GM18870 (cell line): ENCODE results near the gene SARM1.
A peak's percentile ranks its signal among the peaks of the same experiment; 100 is the strongest.
"Not testable (repeated sequence)": the region's sequence is repeated elsewhere in the genome, so short reads cannot be mapped to it uniquely, and the experiment has no call there.

Source experiments
- ATAC-seq: cut with Tn5 transposase; IDR thresholded peaks from one replicate; pipeline ENCODE4 v1.9.1; 2021; ENCODE audit warnings: moderate library complexity; ENCODE audit not compliant: unreplicated experiment

The SARM1 gene

GRCh38 chr17:28371245-28372202 lies at the start of gene SARM1:
Gene SARM1, plus strand, starts transcription at chr17:28371694. Its CDS starts 339 bp downstream, at chr17:28372033.
- ATAC-seq: no peak

GRCh38 chr17:28324267-28324745 lies 47.2 kb upstream of the SARM1 start:
- no peak for ATAC-seq

DNA sequence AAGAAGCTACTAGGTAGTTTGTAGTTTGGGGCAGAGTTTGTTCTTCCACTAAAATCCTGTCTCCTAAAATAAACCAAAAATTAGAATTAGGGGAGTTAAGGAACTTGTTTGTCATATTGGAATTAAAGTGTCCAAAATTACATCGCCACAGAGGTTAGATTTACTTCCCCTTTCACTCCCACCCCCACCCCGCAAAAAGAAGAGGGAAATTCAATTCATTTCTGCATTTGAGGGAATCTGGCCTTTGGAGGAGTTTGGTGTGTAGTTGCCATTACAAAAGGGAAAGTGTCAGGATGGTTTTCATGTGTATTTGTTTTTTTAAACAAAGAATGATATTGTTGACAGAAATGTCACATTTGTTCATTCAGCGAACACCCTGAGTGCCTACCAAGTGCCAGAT lies 46.7 kb upstream of the SARM1 start:
- ATAC-seq: no peak

DNA sequence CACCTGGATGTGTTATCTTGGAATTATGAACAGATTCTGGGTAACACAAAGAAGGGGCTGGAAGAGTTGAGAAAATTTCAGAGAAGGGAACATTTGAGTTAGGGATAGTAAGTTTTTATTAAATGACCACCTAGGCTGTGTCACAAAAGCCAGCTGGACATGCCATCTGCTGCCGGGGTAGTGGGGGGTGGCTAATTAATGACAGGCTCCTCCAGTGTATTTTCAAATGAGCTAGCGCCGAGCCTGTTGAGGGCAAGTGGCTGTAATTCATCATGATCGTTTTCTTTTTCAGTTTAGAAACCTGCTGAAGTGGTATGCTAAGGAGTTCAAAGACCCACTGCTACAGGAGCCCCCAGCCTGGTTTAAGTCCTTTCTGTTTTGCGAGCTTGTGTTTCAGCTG lies 46.3 kb upstream of the SARM1 start:
- ATAC-seq: no peak

DNA sequence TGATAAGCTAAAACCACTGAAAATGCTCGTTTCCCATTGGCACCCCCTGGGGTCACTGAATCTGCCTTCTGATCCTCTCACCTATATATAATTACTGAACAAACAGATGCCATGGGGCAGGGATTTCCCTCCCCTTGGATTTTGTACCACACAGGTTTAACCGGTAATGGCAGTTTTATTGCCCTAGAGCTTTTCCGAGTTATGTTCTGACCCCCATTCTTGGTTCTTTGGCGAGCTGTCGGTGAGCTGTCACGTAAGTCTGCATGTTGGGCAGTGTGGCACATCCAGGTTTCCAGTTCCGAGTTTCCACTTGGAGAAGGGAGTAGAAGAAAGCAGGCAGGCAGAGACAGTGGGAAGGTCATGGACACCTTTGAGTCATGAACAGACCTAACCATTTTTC lies 45.4 kb upstream of the SARM1 start:
- ATAC-seq: no peak

GRCh38 chr17:28327031-28327607 lies 44.4 kb upstream of the SARM1 start:
- ATAC-seq: peak; percentile 45

DNA sequence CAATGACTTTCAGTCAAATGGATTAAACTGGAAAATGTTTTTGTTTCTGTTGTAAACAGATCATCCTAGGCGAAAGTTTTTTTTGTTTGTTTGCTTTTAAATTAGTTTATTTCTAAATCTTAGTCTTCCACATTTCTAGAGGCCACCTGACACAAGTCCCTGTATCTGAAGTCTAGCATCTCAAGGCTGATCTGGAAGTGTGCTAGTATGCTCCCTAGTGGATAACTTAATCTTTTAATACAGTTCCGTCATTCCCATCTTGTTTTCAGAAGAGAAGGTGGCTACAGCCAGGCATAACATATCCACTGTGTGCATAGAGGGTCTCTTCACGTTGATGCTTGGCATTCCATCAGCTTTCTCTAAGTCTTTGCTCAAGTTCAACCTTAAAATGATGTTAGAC lies 43.8 kb upstream of the SARM1 start:
- no peak for ATAC-seq

DNA sequence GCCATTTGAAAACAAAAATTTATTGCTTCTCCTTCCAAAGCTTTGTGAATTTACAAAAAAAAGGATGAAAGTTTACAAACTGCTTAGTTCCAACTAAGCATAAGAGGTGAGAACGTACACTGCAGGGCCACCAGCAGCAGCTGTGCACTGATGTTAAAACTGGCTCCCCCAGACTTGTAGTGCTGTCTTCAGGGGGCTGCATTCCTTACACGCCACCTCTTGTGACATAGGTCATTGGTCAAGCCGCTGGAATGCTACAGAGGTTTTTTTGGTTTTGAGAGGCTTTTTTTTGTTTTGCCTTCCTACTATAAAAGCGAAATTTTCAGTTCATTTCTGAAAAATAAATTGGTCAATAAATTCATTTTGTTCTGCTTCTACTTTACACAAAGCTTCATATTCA lies 43.2 kb upstream of the SARM1 start:
- no peak for ATAC-seq

GRCh38 chr17:28330671-28331070 lies 40.8 kb upstream of the SARM1 start:
- ATAC-seq: no peak

GRCh38 chr17:28331891-28332420 lies 39.5 kb upstream of the SARM1 start:
- no peak for ATAC-seq

- ATAC-seq: no peak
Observed at GRCh38 chr17:28333083-28333746, 38.3 kb upstream of the SARM1 start.

DNA sequence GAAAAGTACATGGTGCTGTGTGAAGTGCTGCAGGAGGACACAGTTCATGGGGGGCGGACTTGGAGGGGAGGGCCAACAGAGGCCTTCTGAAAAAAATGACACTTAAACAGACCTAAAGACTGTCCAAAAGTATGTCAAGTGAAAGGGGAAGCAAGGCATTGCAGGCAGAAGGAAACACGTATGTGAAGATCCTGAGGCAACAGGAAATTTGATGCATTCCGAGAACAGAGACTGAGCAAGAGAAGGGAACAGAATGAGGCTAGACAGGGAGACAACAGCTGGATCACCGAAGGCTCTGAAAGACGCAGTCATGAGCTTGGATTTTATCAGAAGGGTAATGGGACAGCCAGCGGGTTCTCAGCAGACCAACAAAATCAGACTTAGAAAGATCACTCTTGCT lies 37.3 kb upstream of the SARM1 start:
- no peak for ATAC-seq

GRCh38 chr17:28334666-28335200 lies 36.8 kb upstream of the SARM1 start:
- ATAC-seq: no peak

- ATAC-seq: peak; percentile 93
Observed at GRCh38 chr17:28335201-28335958, 36.1 kb upstream of the SARM1 start, which contains the start of the genes IFT20 and TNFAIP1. Gene IFT20, minus strand, starts transcription at chr17:28335472. Its CDS starts 3,487 bp downstream, at chr17:28331985. Gene TNFAIP1, plus strand, starts transcription at chr17:28335761. Its CDS starts 3,761 bp downstream, at chr17:28339522.

- ATAC-seq: no peak
Observed at GRCh38 chr17:28335959-28336871, 35.3 kb upstream of the SARM1 start.

- no peak for ATAC-seq
Observed at GRCh38 chr17:28338056-28338768, 33.3 kb upstream of the SARM1 start.

DNA sequence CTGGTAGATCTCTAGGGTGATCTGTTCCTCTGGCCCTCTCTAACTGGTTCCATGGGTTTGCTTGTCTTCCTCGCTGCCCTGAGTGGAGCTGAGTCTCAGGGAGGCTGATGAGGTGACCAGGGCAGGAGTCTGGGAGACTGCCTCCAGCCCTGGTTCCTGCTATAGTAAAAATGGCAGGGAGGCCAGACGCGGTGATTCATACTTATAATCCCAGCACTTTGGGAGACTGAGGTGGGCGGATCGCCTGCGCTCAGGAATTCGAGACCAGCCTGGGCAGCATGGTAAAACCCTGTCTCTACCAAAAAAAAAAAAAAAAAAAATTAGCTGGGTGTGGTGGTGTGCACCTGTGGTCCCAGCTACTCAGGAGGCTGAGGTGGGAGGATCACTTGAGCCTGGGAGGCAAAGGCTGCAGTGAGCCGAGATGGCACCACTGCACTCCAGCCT lies 32.7 kb upstream of the SARM1 start:
- ATAC-seq: not testable (repeated sequence)

DNA sequence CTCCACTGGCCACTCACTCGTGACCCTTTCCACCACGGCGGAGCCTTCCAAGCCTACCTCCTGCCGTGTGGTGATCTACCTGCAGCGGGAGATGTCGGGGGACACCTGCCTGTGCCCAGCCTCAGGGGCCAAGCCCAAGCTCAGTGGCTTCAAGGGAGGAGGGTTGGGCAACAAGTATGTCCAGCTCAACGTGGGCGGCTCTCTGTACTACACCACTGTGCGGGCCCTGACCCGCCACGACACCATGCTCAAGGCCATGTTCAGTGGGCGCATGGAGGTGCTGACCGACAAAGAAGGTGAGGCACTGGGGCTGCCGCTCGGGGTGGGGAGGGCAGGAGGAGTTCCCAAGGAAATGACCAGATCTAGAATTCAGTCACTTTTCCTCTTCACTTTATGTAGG lies 32.1 kb upstream of the SARM1 start:
- ATAC-seq: no peak
